CD4-positive, alpha-beta T cell treated with Interleukin-4 for 4 hours (primary cell): Measurements from ENCODE around the gene BCL2.

Source experiments
- DNase-seq: peaks from one replicate; pipeline ENCODE4 v3.0.0-alpha.2; 2020

The BCL2 gene

GRCh38 chr18:63284827-63285733, 34.5 kb downstream of the BCL2 start:
- DNase-seq = no peak

- DNase-seq = no peak
Observed at GRCh38 chr18:63284173-63284799, 35.3 kb downstream of the BCL2 start.

DNA sequence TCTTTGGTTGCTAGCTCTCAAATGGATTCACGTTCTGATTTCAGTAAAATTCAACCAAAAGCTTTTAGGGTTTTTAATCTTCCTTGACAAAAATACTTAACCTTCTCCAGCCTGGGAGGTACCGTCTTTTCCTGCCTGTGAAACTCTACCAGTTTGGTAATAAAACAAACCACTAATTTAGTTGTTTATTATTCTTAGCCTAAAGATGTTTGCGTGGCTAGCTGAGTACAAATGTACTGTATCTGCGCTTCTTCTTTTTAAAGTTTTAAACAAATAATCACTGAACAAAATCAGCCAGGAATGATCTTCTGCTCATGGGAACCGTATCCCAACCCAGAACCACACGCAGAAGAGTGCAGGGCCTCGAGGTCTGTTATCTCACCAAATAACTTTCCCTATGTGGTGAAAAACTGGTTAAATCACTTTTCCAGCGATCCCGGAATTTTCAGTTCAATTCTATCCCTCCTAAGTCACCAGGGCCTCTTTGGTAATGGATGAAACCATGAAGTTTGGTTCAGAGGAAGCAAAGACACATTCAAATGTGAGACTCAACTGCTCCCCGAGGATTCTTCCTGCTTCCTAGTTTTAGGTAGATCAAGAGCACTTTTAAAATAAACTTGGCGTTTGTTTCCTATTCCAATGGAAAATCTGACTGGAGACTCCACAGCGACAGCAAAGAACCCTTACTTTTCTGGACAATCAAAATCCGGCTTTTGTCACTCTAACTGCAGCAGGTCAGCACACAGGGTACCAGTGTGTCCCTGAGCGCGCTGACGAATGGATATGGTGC, 36.1 kb downstream of the BCL2 start:
- DNase-seq = no peak

DNA sequence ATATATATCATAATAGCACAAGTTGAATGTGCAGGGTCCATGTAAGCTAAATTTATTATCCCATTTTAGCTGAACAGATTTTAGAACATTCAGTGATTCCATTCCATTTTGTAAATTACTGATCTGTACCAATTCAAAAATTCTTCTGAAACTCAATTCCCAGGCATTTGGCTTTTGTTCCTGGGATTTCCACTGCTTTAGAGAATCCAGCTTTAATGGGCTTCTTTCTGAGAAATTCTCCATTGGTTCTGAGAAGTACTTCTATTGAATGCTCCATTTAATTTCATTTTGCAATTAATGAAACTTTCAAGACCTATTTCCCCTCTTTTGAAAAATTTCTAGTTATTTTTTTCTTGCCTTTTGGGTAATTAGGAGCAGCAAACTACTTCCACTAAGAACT, 36.8 kb downstream of the BCL2 start:
- DNase-seq = no peak

DNA sequence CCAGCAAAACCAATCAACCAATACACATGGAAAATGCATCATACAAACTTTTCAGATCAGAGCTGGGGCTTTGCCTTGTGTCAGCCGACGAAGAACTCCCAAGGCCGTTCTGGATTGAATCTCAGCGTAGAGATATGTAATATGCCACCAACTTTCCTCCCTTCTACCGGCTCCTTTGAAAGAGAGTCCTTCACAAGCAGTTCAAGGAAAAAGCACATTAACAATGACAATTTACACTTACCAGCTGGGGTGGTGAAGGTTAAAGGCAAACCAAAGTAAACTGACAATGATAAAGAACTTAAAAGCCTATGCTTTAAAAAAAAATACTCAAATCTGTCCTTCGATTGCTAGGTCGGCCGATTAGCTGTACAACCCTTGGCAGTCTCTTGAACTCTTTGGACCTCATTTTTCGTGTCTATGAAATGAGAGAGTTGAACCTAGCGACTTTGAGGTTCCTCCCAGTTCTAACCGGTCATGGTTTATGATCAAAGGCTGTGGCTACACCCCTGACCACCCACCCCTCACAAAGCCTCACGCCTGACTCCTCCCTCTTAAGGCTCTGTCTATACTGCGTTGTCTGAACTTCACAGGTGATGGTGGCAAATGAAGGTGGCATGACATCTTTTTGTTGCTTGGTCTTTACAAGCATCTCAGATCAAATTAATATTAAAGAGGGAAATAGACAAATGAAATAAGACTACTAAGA, 46.2 kb downstream of the BCL2 start:
- DNase-seq = no peak

DNA sequence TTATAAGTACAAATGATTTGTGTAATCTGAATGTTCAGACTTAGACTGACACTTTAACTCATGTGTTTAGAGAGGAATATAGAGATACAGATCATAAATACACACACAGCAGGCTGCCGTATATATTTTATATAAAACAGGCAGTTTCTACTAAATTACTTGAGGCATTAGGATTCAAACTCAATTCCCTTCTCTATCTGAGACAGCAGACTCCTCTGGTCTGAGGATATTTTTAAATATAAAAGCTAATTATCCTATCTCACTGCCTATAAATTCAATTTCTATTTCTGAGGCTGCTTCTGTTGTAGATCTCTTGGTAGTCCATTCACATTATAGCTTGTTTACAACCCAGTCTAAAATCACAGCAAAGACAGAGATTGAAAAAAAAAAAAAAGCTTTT, 46.9 kb downstream of the BCL2 start:
- DNase-seq = no peak

DNA sequence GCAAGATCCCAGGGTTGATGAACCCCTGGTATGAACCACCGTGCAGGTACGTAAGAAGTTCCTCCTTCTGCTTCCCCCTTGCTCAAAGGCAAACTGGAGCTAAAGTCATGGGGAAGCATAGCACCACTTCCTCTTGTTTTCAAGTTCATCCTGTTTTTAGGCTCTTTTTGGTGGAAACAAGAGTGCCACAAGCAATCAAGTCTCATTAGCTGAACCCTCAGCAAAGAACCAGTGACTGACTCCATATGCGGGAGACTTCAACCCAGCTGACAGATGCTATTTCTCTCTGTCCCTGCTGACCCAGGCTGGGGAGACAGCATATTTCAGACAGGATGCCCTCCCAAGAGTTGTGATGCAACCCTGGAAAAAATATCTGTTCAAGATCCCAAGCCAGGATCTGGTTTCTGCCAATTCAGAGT, 47.7 kb downstream of the BCL2 start:
- no peak for DNase-seq

DNA sequence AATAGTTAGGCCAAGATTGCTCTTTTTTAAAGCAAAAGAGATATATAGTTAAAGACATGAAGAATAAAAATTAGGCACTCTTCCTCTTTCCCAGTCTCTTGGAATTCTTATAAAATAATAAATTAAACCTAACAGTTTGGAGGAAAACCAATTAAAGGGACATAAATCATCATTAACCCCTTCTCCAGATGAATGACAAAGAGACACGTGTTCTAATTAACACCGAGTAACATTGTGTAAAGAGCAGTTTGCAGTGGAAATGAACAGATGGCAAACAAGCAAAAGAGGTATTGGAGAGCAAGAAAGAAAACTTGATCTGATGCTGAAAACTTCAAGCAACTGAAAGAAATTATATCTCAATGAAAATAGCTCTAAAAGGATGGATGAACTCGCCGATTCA, 48.4 kb downstream of the BCL2 start:
- no peak for DNase-seq

GRCh38 chr18:63267975-63268721, 51.4 kb downstream of the BCL2 start:
- peak; percentile 45 for DNase-seq

- DNase-seq = no peak
Observed at GRCh38 chr18:63266888-63267790, 52.4 kb downstream of the BCL2 start.

DNA sequence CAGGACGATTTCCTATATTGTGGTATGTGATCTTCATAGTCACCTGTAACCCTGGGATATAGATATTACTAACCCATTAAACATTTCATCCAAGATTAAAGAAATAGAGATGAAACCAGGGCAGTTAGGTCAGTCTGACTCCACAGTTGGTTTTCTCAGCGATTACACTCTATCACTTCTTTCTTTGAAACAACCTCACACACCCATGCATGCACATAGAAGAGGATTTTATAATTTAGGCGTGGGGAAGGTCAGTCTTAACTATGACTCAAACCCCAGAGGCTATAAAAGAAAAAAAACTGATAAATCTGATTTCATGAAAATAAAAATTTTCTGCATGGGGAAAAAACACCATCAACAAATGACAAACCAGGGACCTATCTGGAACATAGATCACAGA, 54.2 kb downstream of the BCL2 start:
- no peak for DNase-seq

- DNase-seq = no peak
Observed at GRCh38 chr18:63264871-63265270, 54.7 kb downstream of the BCL2 start.

DNA sequence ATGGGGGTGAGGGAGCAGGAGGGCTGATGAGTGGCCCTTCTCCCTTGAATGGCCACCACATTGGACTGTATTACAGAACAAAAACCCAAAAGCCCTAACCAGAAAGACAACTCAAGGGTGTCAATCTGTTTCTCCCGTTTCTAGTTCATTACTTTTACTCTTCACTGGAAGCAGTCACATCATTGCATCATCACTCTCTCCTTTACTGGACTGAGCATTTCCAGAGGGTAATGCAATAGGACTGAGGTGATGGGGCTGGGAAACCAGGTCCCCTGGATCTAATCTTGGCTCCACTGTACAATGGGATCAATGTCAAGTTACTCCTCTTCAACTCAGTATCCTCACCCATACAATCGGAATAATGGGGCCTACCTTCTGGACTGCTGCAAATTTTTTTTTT, 56.1 kb downstream of the BCL2 start:
- no peak for DNase-seq

- no peak for DNase-seq
Observed at GRCh38 chr18:63262369-63263335, 56.9 kb downstream of the BCL2 start.

DNA sequence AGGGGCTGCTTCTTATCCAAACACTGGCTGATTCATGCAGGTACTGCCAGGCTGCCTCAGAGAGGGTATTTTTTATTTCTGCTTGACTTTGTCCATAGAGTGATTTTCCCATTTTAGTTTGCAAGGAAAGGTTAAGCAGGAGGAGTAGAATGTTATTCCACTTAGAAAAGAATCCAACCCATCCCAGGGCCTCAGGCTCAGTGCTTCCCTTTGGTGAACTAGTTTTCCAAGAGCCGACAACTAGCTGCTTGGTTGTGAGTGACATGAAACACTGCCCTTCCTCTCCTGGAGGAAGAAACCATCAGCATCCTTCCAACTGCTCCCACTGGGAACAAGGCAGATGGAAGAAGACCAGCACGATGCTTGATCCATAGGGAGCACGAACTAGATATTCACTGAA, 58.5 kb downstream of the BCL2 start:
- no peak for DNase-seq

DNA sequence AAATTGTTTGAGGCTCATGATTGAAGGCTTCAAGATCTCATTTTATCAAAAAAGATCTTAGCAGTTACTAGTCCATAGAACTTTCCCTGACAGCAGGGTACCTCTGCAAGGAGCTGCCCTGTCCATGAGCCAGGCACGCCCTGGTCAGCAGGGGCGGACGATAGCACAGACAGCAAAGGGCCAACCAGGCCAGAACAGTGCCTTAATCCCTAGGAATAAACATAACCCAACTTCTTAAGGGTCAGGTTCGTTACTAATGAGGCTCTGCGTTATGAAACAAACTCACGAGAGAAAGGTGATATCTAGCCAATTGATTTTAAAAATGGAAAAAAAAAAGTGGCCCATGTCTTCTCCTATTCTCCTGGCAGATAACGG, 59.2 kb downstream of the BCL2 start:
- no peak for DNase-seq

DNA sequence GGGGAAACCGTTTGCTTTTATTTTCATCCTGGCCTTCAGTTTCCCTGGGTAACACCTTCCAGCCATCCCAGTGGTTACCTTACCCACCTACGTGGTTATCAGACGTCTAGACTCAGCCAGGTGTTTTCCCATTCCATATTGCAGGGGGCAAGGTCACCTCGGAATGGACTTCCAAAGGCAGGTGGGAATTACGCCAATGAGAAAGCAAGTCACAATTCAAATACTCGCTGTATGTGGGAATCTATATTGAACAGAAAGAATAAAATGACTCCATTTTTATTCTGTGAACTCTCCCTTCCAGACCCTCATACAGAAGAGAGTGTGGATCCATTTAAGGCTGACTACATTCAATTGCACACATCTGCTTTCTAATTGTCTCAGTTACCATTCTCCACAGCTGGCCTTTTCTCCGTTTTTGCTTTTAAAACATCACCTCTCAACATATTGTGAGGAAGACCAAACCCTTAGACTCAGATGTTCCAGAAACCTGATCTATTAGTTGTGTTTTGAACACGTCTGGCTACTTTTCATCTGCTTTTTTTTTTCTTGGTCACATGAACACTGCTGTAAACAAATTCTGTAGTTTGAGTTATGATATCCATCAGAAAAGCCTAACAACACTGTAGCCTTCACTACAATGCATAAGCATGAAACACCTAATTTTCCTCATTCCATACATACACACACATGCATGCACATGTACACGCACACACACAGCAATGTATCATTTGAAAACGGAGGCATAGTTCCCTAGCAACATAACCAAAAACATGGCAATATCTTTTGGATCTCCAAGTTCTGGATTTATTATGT, 59.8 kb downstream of the BCL2 start:
- no peak for DNase-seq

DNA sequence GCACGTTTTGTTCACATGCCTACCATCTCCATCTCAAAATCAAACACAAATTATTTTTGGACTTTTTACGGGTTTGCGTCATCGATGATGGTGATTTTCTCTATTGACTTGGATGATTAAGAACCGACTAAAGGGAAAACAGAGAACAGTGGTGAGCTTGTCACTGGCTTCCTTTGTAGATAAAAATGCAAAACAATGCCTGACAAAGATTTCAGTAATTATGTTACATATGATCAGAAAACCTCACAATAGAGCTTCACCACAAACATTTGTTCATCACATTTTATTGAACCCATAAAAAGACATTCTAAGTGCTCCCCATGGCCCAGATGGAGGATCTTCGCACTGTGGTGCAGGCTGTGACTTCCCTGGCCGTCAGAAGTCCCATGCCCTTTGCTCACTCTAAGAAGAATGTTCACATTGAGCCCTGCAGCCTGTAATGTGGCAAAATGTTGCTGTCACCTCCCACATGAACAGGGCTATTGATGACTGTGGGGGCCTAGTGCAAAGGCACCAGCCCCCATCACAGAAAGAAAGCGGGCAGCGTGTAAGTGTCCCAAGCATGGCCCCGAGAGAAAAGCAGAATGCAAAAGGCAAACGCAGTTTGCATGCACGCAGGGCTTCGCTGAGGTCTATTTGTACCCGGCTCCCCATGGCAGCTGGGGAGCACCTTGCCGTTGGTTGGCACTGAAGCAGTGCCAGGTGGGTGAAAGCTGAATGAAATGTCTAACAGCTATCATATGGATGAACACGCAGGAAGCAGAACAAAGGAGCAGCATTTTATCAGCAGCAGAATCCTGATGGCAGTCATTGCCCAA, 60.6 kb downstream of the BCL2 start:
- DNase-seq = no peak
